ENCODE measurements around the gene OR5AS1.
"Not testable (repeated sequence)": the region's sequence is repeated elsewhere in the genome, so short reads cannot be mapped to it uniquely, and the experiment has no call there.

The OR5AS1 gene

GRCh38 chr11:56027354-56027753, at the start of gene OR5AS1:
Gene OR5AS1 (plus strand): TSS chr11:56027654. CDS start chr11:56030419, 2,765 bp downstream.
- no peak for DNase-seq

- no peak for DNase-seq
Measured at GRCh38 chr11:55994525-55994924, 32.9 kb upstream of the OR5AS1 start, which contains the start of gene OR5F1. Gene OR5F1 (minus strand): TSS chr11:55994625. CDS start chr11:55994625, 0 bp downstream.

- DNase-seq = no peak
Measured at GRCh38 chr11:56010716-56011115, 16.7 kb upstream of the OR5AS1 start.

- no peak for DNase-seq
Measured at GRCh38 chr11:56013805-56014204, 13.6 kb upstream of the OR5AS1 start.

GRCh38 chr11:56045538-56045937, 18.1 kb downstream of the OR5AS1 start:
- no peak for DNase-seq

GRCh38 chr11:56048480-56048879, 21.0 kb downstream of the OR5AS1 start:
- DNase-seq = no peak

GRCh38 chr11:56049487-56049886, 22.0 kb downstream of the OR5AS1 start:
- peak; percentile 4 for DNase-seq

- DNase-seq = not testable (repeated sequence)
Measured at GRCh38 chr11:56056366-56056765, 28.9 kb downstream of the OR5AS1 start.

GRCh38 chr11:56057661-56058237, 30.3 kb downstream of the OR5AS1 start:
- not testable (repeated sequence) for DNase-seq

- not testable (repeated sequence) for DNase-seq
Measured at GRCh38 chr11:56058260-56058780, 30.9 kb downstream of the OR5AS1 start.

- no peak for DNase-seq
Measured at GRCh38 chr11:56066980-56067379, 39.5 kb downstream of the OR5AS1 start.

Measured in eye (tissue), 1 donor.